GM10847 (cell line): Measurements from ENCODE around the gene ACSBG1.

Experiments used
- POLR2A ChIP-seq: IDR thresholded peaks from 2 replicates; pipeline ENCODE4 v1.6.1; 2011; ENCODE audit not compliant: insufficient read length; ENCODE audit errors: extremely low read depth

ACSBG1 gene

DNA sequence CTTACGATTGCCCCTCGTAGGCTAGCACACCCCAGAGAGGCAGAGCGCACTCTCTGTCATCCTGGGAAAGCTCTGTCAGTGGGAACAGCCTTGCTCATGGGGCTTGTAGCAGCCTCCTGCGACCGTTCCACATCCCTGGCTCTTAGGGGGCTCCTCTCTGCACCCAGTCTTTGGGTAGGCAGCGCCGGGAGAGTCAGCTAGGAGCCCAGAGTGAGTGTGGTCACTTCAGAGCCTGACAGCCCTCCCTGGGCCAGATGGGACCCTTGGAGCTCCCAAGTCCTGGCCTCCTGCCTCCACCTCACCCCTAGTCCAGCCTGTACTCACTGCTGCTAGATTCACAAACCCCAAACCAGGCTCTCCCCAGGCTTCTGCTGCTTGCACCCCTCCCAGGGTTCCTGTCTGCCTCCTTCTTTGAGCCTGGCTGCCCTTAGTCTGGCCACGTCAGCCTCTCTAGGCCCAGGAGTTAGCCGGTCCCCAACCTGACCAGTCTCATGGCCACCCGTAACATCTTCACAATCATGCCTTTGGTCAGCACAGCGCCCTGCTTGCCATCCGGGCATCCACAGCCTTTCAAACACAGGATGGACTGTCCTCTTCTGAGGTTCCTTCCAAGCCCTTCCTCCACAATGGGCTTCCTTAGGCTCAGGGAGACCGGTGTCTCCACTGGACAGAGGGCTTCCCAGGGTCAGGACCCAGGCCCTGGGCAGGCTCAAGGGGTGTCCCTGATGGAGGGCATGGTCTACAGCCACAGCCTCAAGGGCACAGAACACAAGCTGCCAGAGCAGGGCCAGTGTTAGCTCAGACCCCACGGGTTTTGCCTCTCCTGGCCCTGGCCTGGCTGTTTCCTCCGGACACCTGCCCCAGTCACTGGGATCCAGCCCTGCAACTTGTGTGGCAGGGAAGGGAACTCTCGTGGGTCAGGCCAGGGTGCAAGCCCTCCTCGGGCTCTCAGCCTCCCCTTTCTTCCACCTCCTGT is 4.6 kb downstream of the ACSBG1 start:
- no peak for TF ChIP-seq POLR2A

DNA sequence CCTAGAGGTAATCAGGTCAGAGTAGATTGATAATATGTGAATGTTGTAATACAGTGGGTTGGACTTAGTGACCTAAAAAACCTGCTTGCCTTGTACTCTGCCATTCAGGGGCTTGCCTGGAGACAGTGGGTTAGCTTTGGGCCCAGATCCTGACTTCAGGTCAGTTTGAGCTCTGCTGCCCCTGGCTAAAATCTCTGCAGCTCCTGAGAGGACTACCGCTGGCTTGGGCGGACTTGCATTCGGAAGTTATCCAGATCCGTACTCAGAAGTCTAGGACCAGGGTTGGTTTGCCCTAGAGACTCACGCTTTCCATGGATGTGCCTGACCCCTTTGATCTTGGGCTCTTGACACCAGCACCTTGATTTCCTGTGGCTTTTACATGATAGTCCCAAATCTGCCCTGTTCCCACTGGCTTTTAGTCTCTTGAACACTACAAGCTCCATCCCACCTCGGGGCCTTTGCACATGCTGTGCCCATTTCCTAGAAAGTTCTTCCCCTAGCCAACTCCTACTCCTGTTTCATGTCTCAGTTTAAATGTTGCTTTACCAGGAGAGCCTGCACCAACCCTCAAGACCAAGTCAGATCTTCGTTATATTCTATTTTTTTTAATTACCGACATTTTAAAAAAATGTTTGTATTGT is 5.9 kb downstream of the ACSBG1 start:
- no peak for TF ChIP-seq POLR2A

DNA sequence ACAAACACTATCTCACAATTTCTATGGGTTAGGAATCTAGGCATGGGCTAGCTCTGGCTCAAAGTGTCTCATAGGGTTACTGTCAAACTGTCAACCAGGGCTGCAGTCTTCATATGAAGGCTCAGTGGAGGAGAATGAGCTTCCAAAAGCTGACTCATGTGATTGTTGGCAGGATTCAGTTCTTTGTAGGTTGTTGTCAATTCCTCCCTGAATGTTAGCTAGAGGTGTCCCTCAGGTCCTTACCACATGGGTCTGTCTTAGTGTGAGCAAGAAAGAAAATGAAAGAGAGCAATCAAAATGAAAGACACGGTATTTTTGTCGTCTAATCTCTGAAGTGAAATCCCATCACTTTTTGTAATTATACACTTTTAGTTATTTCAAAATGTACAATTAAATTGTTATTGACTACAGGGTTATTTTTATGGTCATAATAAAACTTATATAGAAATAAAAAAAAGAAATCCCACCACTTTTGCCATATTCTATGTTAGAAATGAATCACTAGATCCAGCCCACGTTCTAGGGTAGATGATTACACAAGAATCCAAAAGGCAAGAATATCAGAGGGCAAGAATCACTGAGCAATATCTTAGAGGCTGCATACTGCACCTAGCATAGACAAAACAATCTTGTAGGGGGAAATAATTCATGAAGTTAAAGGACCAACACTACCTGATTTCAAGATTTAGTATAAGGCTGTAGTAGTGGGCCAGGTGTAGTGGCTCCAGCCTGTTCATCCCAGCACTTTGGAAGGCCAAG is 8.4 kb downstream of the ACSBG1 start:
- no peak for TF ChIP-seq POLR2A

DNA sequence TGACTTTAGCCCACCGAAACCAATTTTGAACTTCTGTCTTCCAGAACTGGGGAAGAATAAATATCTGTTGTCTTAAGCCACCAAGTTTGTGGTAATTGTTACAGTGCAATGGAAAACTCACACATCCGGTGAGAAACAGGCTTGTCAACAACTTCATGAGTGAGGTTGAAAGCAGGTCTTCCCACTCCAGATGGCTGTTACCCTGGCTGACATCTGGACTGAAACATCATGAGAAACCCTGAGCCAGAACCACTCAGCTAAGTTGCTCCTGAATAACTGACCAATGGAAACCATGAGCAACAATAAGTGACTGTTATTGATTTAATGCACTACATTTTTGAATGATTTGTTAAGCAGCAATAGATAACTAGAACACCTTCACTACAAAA is 10.3 kb downstream of the ACSBG1 start:
- no peak for TF ChIP-seq POLR2A

DNA sequence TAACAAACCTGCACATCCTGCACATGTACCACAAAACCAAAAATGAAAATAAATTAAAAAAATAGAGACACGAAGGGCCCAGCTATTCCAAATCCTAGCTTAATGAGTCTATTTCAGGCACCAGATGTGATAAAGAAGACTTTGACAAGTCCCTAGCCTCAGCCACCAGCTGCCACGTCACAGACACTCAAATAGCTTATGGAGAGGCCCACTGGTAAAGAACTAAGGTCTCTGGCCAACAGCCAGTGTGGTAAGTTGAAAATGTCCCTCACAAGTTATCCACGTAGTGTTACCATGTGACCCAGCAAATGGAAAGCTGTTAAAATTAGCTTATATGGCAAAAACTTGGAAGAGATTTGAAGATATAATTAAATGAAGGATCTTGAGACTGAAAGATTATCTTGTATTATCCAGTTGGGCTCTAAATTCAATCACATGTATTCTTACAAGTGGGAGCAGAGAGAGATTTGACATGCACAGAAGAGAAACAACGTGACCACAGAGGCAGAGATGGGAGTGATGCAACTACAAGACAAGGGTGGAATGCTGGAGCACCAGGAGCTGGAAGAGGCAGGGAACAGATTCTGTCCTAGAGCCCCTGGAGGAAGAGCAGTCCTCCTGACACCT is 10.9 kb downstream of the ACSBG1 start:
- no peak for TF ChIP-seq POLR2A

DNA sequence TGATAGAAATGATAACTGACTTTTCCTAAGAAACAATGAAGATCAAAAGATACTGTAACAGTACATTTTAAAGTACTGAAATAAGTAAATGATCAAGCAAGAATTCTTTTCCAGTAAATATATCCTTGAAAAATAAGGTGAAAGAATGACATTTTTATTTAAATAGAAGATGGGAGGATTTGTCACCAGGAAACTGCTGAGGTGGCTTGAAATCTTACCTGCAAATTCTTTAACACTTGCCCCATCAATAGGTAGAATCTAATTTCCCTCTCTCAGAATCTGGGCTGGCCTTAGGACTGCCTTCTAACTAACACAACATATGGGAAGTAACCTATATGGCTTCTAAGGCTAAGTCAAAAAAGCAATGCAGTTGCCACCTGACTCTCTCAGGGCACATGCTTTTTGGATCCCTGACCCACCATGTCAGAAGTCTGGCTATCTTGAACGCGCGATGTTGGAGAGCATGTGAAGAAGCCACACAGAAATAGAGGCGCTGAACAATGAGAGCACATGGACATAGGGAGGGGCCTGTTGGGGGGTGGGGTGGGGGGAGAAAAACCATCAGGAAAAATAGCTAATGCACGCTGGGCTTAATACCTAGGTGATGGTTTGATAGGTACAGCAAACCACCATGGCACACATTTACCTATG is 11.5 kb downstream of the ACSBG1 start:
- TF ChIP-seq POLR2A = no peak

DNA sequence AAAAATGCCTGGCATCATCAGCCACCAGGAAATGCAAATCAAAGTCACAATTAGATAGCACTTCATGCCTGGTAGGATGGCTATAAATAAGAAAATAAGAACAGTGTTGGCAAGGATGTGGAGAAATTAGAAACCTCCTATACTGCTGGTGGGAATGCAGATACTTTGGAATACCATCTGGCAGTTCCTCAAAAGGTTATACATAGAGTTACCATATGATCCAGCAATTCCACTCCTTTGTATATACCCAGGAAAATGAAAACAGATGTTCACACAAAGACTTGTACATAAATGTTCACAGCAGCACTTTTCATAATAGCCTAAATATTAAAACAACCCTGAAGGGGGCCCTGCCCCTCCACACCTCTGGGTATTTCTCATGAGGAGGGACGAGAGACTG is 13.7 kb downstream of the ACSBG1 start:
- TF ChIP-seq POLR2A = no peak

DNA sequence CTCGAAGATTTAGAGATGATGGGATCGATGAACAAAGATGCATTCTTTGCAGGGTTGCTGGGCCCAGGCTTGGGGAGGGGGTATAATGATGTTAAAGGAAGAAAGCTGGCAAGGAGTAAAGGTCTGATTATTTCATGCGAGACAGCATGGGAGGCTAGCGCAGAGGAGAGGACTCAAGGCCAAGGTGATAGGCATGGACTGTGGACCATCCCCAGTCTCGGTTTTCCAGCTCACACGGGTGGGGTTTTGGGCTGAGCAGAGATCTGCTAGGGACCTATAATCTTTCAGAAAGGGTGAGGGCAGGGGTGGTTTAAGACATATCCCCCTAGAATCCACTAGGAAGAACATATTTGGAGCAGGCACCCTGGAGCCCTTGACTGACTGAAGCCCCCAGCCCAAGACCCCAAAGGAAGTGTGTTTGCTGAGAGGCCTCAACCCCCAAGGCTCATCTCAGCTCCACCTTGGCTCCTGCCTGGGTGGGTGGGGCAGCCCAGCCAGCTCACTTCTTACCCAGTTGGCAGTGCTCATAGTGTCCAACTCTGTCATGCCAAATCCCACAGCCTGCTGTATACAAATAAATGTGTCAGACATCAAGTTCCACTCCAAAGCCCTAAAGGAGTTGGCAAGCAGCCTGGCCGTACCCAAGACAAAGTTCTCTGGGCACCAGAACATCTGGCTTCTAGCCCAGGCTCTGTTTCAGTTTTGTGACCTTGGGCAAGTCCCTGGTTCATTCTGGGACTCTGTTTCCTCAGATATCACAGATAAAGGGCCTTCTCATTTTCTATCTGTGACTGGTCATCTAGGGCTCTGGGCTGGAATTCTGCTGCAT is 17.9 kb downstream of the ACSBG1 start:
- no peak for TF ChIP-seq POLR2A

DNA sequence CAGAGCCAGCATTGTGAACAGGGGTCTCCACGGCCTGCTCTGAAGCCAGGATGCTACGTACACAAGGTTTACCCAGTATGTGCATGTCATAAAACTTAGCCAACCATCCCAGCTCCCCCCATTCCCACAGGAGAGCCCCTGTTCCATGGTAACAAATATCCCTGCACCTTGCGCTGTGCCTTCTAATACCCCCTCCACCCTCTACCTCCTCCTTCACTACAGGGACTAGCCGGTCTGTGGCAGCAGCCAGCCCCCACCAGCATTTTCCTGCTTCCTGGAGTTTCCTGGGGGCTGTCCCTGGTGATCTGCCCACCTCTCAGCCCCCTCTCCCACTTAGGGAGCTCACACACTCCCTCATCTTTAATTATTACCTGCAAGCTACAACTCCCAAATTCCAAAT is 20.4 kb downstream of the ACSBG1 start:
- no peak for TF ChIP-seq POLR2A

DNA sequence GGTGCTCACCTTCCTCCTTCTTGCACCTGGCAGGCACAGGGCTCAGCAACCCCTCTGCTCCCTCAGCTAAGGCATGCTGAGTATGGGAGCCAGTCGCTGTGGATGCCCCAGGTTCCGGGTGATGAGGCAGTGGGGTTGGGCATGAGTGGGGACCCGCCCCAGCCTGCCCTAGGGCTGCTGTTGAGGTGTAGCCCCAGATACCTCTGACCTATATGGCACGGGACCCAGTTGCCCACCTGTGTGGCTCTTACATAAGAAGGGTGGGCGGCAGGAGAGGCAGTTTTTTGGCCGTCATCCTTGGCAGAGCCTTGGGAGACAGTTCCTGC is 21.0 kb downstream of the ACSBG1 start:
- TF ChIP-seq POLR2A = no peak

DNA sequence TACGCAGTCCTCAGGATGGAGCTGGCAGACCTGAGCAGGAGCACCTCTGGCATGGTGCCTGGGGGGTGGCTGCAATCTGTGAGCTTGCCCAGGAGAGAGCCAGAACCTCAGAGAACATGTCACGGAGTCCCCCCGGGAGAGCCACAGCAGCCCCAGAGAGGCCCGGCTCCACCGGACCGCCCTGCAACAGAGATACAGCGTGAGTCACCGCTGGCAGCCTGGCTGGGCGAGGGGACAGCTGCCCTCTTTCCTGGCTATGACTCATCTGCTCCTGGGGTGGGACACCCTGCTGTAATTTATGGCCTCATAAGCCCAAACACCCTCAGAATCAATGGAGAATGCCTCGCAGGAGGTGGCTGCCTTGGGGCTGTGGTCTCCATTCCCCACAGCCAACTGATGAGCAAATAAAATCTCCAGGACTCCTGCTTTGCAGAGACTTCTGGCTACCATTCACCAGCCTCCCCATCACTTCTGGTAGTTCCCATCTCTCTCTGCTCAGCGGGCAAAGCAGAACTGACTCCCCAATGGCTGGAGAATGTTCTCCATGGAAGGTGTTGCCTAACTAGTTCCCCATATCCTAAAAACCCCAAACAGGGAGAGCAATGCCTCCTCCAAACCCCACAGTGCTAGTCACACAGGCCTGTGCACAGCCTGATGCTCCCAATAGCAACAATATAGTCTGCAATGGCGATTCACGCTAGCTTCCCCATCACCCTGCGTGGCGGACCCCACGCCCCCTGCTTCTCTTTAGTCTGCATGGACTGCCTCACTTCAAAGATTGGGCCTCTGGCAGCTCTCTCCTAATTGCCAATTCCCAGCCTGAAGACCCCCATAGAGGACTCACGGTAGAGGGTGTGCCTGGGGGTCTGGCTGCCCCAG is 21.6 kb downstream of the ACSBG1 start:
- no peak for TF ChIP-seq POLR2A

DNA sequence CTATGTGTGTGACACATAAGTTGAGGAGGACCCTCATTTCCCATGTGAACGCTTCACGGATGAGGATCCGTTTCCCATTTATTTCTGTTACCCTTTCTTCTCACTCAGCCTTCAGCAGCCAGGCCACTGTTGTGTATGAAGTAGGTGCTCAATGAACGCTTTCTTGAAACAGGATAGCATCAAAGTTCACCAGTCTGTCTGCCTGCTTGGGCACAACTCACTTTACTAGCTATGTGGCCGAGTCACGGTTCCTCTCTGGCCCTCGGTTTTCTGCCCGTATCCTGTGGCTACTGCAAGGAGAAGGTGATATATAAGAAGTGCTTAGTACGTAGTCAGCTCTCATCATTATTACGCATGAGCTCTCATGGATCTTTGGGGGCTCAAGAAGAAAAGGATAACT is 22.4 kb downstream of the ACSBG1 start:
- TF ChIP-seq POLR2A = no peak
